A549 (cell line): ENCODE data around the gene GNAS-AS1. TPM values are rescaled to one million over a fixed set of nuclear protein-coding genes. Genes with fewer than 3 reads are reported as not detected.

Experiments used
- ATAC-seq, 2 experiments: fragments of 200-7000 bp in 1 of 2; fragments of >200 bp in 1 of 2; cut with Nextera tagmentation in 1 of 2; cut with Tn5 transposase in 1 of 2; 3 replicates each; pipeline versions ENCODE4 v1.8.0 to v1.9.1; 2018 to 2020; ENCODE audit warnings: mild to moderate bottlenecking in 1 of 2, moderate library complexity in 1 of 2
- CTCF ChIA-PET: fragments of 300-600 bp; sonication (Branson Sonifier 250); formaldehyde crosslinking; extraction: SDS; loops from one replicate; lab custom pipeline; 2021; ENCODE audit warnings: antibody characterized with exemption, inconsistent platforms; lab: Yijun Ruan, JAX
- POLR2A ChIA-PET: fragments of 350-600 bp; formaldehyde crosslinking; extraction: SDS; loops from one replicate; lab custom pipeline; 2021; ENCODE audit warnings: antibody characterized with exemption, inconsistent platforms; lab: Yijun Ruan, JAX
- DNase-seq, 2 experiments: peaks; one replicate each; pipeline versions ENCODE4 v3.0.0 to v3.0.0-alpha.2; 2011 to 2016; ENCODE audit warnings: low read depth in 1 of 2, low spot score in 1 of 2
- FAIRE-seq: peaks from 2 replicates; lab custom pipeline; 2011; peaks lifted over from hg19 to GRCh38; lab: Jason Lieb, UNC
- H3K27ac ChIP-seq, 2 experiments: fragments of >200 bp; sonication (Bioruptor Twin); formaldehyde crosslinking; 3 replicates each; pipeline ENCODE4 v1.5.1; 2016 to 2017
- H3K4me1 ChIP-seq: fragments of >200 bp; sonication (Bioruptor Twin); formaldehyde crosslinking; 3 replicates; pipeline ENCODE4 v1.6.1; 2016
- H3K4me2 ChIP-seq: fragments of >200 bp; sonication (Bioruptor Twin); formaldehyde crosslinking; 3 replicates; pipeline ENCODE4 v1.6.1; 2016
- H3K4me3 ChIP-seq: fragments of >200 bp; sonication (Bioruptor Twin); formaldehyde crosslinking; 3 replicates; pipeline ENCODE4 v1.5.1; 2016
- H3K9me3 ChIP-seq: fragments of >200 bp; sonication (Bioruptor Twin); formaldehyde crosslinking; 3 replicates; pipeline ENCODE4 v1.6.1; 2016
- CBX2 ChIP-seq: fragments of 200-600 bp; sonication (generic); IDR thresholded peaks from 2 replicates; pipeline ENCODE4 v1.6.1; 2016; ENCODE audit warnings: low read depth, mild to moderate bottlenecking, borderline replicate concordance
- CTCF ChIP-seq: fragments of >200 bp; sonication (Bioruptor Twin); formaldehyde crosslinking; IDR thresholded peaks from 3 replicates; pipeline ENCODE4 v1.5.1; 2016
- FOSB ChIP-seq: fragments of 250-450 bp; sonication (Bioruptor Pico); IDR thresholded peaks from 2 replicates; pipeline ENCODE4 v1.5.0; 2020; ENCODE audit warnings: mild to moderate bottlenecking, moderate library complexity
- GATA3 ChIP-seq: IDR thresholded peaks from 2 replicates; pipeline ENCODE4 v1.6.1; 2012; ENCODE audit warnings: borderline replicate concordance
- HOXA7 ChIP-seq: fragments of 250-450 bp; sonication (Bioruptor Pico); IDR thresholded peaks from 2 replicates; pipeline ENCODE4 v1.5.0; 2020; ENCODE audit warnings: mild to moderate bottlenecking, moderate library complexity
- HOXB13 ChIP-seq: fragments of 250-450 bp; sonication (Bioruptor Pico); IDR thresholded peaks from 2 replicates; pipeline ENCODE4 v1.5.0; 2020; ENCODE audit warnings: low read depth, mild to moderate bottlenecking, moderate library complexity
- KDM1A ChIP-seq: fragments of 200-600 bp; sonication (generic); IDR thresholded peaks from 2 replicates; pipeline ENCODE4 v1.6.1; 2016; ENCODE audit warnings: low read depth, mild to moderate bottlenecking
- MAFK ChIP-seq: fragments of 450-650 bp; IDR thresholded peaks from 2 replicates; pipeline ENCODE4 v1.6.1; 2014; ENCODE audit not compliant: partially characterized antibody
- MAZ ChIP-seq: fragments of 150-350 bp; IDR thresholded peaks from 2 replicates; pipeline ENCODE4 v1.6.1; 2014; ENCODE audit warnings: antibody characterized with exemption, low read depth, low read length, borderline replicate concordance
- NFE2L2 ChIP-seq: fragments of 150-350 bp; conservative IDR thresholded peaks from 2 replicates; pipeline ENCODE4 v1.6.1; 2014; ENCODE audit warnings: low read length
- NPAS2 ChIP-seq: fragments of 250-450 bp; sonication (Bioruptor Pico); IDR thresholded peaks from 2 replicates; pipeline ENCODE4 v1.8.0; 2022; ENCODE audit warnings: mild to moderate bottlenecking, moderate library complexity, borderline replicate concordance
- PHF8 ChIP-seq: fragments of 200-600 bp; sonication (generic); IDR thresholded peaks from 2 replicates; pipeline ENCODE4 v1.6.1; 2016; ENCODE audit warnings: low read depth, mild to moderate bottlenecking, antibody characterized with exemption, moderate library complexity, borderline replicate concordance
- POLR2AphosphoS2 ChIP-seq: conservative IDR thresholded peaks from 2 replicates; pipeline ENCODE4 v1.6.1; 2012; ENCODE audit warnings: low read length, improper control_type of control experiment, inconsistent platforms
- RAD21 ChIP-seq, 2 experiments: fragments of >200 bp in 1 of 2; sonication (Bioruptor Twin) in 1 of 2; formaldehyde crosslinking in 1 of 2; IDR thresholded peaks in 1 of 2; conservative IDR thresholded peaks in 1 of 2; 2 replicates in 1 of 2; 3 replicates in 1 of 2; pipeline ENCODE4 v1.6.1; 2012 to 2018; ENCODE audit warnings: inconsistent platforms in 1 of 2
- RARB ChIP-seq: fragments of 250-450 bp; sonication (Bioruptor Pico); IDR thresholded peaks from 2 replicates; pipeline ENCODE4 v1.8.0; 2021; ENCODE audit warnings: mild to moderate bottlenecking, moderate library complexity
- SMC3 ChIP-seq: fragments of >200 bp; sonication (Bioruptor Twin); formaldehyde crosslinking; IDR thresholded peaks from 3 replicates; pipeline ENCODE4 v1.6.1; 2018; ENCODE audit warnings: inconsistent platforms
- TFCP2L1 ChIP-seq: fragments of 250-450 bp; sonication (Bioruptor Pico); IDR thresholded peaks from 2 replicates; pipeline ENCODE4 v1.5.0; 2021; ENCODE audit warnings: mild to moderate bottlenecking
- ZFP36 ChIP-seq: fragments of 450-650 bp; IDR thresholded peaks from 2 replicates; pipeline ENCODE4 v1.6.1; 2014; ENCODE audit warnings: borderline replicate concordance; ENCODE audit not compliant: partially characterized antibody
- WGBS: methylation state at CpG from one replicate; pipeline ENCODE4 v1.1.6; 2017; ENCODE audit errors: missing lambda C conversion rate; 5-methylcytosine and 5-hydroxymethylcytosine counted together
- polyA plus RNA-seq, 4 experiments: library from polyadenylated mRNA; depleted of rRNA in 3 of 4; stranded (reverse); fragments of >200 nt; fragmentation: RNase III in 1 of 4; extraction: RNeasy Plus Mini Kit Qiagen cat#74134 plus additional on column Dnase treatment in 1 of 4; gene quantifications; 2 replicates in 3 of 4; 3 replicates in 1 of 4; pipeline ENCODE4 v1.2.3, GENCODE V29; 2011 to 2017
- TF ChIP-seq, protein P1 (sequence below): fragments of 250-450 bp; sonication (Bioruptor Pico); IDR thresholded peaks from 2 replicates; pipeline ENCODE4 v1.5.0; 2021; ENCODE audit warnings: mild to moderate bottlenecking, moderate library complexity, borderline replicate concordance
- TF ChIP-seq, protein P2 (sequence below): IDR thresholded peaks from 2 replicates; pipeline ENCODE4 v1.6.1; 2012
- TF ChIP-seq, protein P3 (sequence below): IDR thresholded peaks from 2 replicates; pipeline ENCODE4 v1.6.1; 2012
- TF ChIP-seq, protein P4 (sequence below): fragments of >200 bp; sonication (Bioruptor Twin); formaldehyde crosslinking; IDR thresholded peaks from 3 replicates; pipeline ENCODE4 v1.6.1; 2016
- TF ChIP-seq, protein P5 (sequence below): fragments of 250-450 bp; sonication (Bioruptor Pico); IDR thresholded peaks from 2 replicates; pipeline ENCODE4 v1.5.0; 2020; ENCODE audit warnings: low read depth, mild to moderate bottlenecking, moderate library complexity
- TF ChIP-seq, protein P6 (sequence below): fragments of >200 bp; sonication (Bioruptor Twin); formaldehyde crosslinking; IDR thresholded peaks from 2 replicates; pipeline ENCODE4 v1.6.1; 2016

Gene GNAS-AS1
- polyA plus RNA-seq, 2 of the 4 experiments (the other 2 are of a cell fraction) = not detected

GRCh38 chr20:58865843-58866242 lies 15.1 kb upstream of the GNAS-AS1 start:
- POLR2A ChIA-PET = no interaction called here
- Histone ChIP-seq H3K4me2 (no peak overlapping the region), H3K4me1 (no peaks in the 10 kb centered on the region), H3K4me3 (no peak overlapping the region), H3K27ac (no peak overlapping the region), H3K9me3 (no peaks in the 10 kb centered on the region)
- CTCF ChIA-PET = interaction anchor here (0.7 to 5.6 kb wide), 9 partner anchors 256 to 630 kb away, joined by 3 to 40 read pairs (median 3); no protein-coding TSS in a partner anchor
- no peak for FAIRE-seq
- DNase-seq = no peak
- TF ChIP-seq, protein P1, sequence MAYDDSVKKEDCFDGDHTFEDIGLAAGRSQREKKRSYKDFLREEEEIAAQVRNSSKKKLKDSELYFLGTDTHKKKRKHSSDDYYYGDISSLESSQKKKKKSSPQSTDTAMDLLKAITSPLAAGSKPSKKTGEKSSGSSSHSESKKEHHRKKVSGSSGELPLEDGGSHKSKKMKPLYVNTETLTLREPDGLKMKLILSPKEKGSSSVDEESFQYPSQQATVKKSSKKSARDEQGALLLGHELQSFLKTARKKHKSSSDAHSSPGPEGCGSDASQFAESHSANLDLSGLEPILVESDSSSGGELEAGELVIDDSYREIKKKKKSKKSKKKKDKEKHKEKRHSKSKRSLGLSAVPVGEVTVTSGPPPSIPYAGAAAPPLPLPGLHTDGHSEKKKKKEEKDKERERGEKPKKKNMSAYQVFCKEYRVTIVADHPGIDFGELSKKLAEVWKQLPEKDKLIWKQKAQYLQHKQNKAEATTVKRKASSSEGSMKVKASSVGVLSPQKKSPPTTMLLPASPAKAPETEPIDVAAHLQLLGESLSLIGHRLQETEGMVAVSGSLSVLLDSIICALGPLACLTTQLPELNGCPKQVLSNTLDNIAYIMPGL (CRISPR knock-in tag) = no peak
- TF ChIP-seq FOSB (CRISPR knock-in tag) (no peak), NFE2L2 (no peak), GATA3 (no peak), PHF8 (no peak)
- WGBS = 26% methylated on average over 2 of the region's 2 CpGs
- ATAC-seq = no peak

DNA sequence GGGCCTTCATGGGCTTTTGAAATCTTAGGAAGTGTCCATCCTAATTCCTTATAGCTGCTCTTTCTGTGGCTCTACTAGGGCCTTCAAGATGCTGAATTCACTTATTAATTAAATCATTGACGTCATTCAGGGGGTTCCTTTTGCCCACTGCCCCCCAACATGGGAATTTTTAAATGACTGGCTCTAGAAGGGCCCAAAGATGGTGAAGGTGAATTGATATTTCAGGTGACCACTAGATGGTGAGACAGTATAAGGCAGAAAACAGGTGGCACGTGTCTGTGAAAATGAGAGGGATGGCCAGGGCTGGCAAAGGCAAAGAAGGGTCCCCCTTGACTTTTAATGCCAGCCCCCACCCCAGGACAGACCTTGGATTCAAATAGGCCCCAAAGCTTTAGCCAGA lies 13.6 kb upstream of the GNAS-AS1 start:
- Histone ChIP-seq H3K9me3 (no peaks in the 10 kb centered on the region), H3K4me1 (no peaks in the 10 kb centered on the region), H3K4me2 (no peak overlapping the region), H3K4me3 (no peak overlapping the region), H3K27ac (no peak overlapping the region)
- ATAC-seq (peak; percentile 57 to 77; a peak in 3 of 6 replicates), FAIRE-seq (no peak), DNase-seq (no peak)
- WGBS = 7% methylated on average over 2 of the region's 2 CpGs
- TF ChIP-seq, protein P2, sequence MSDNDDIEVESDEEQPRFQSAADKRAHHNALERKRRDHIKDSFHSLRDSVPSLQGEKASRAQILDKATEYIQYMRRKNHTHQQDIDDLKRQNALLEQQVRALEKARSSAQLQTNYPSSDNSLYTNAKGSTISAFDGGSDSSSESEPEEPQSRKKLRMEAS = 0 out of 2 replicates have a peak, but pooled peaks have one; percentile 34
- TF ChIP-seq SMC3 (peak; percentile 26; the same call in 1 of the 3 replicates), HOXA7 (no peak), CBX2 (no peak), RAD21 (conservative IDR thresholded peaks at IDR 0.05 in 1 of 2, IDR thresholded peaks at IDR 0.05 in 1 of 2) (peak; percentile 59 to 63), CTCF (peak; percentile 40)
- ChIA-PET POLR2A (no interaction called here), CTCF (interaction anchor here (0.6 to 5.6 kb wide), 22 partner anchors 12 to 639 kb away, joined by 3 to 40 read pairs (median 4); partner anchors contain the start of gene GNAS)

- Histone ChIP-seq H3K4me1 (no peaks in the 10 kb centered on the region), H3K27ac (no peak overlapping the region), H3K4me2 (no peak overlapping the region), H3K4me3 (no peak overlapping the region), H3K9me3 (no peaks in the 10 kb centered on the region)
- CTCF ChIA-PET = interaction anchor here (0.8 to 5.6 kb wide), 14 partner anchors 11 to 633 kb away, joined by 3 to 40 read pairs (median 6); partner anchors contain the start of gene GNAS
- FAIRE-seq (no peak), ATAC-seq (no peak), DNase-seq (no peak)
- WGBS = 28% methylated on average over 7 of the region's 7 CpGs
- POLR2A ChIA-PET = interaction anchor here (1.7 kb wide), 1 partner anchor 169 kb away, joined by 5 read pairs; the partner anchor contains the start of gene ATP5F1E
- TF ChIP-seq ZFP36 (no peak), HOXB13 (CRISPR knock-in tag) (no peak), RARB (no peak), CBX2 (no peak), POLR2AphosphoS2 (no peak), TFCP2L1 (CRISPR knock-in tag) (no peak), MAFK (no peak), NPAS2 (CRISPR knock-in tag) (no peak), MAZ (no peak), KDM1A (no peak)
- TF ChIP-seq, protein P3, sequence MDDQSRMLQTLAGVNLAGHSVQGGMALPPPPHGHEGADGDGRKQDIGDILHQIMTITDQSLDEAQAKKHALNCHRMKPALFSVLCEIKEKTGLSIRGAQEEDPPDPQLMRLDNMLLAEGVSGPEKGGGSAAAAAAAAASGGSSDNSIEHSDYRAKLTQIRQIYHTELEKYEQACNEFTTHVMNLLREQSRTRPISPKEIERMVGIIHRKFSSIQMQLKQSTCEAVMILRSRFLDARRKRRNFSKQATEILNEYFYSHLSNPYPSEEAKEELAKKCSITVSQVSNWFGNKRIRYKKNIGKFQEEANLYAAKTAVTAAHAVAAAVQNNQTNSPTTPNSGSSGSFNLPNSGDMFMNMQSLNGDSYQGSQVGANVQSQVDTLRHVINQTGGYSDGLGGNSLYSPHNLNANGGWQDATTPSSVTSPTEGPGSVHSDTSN = no peak
- TF ChIP-seq, protein P4, sequence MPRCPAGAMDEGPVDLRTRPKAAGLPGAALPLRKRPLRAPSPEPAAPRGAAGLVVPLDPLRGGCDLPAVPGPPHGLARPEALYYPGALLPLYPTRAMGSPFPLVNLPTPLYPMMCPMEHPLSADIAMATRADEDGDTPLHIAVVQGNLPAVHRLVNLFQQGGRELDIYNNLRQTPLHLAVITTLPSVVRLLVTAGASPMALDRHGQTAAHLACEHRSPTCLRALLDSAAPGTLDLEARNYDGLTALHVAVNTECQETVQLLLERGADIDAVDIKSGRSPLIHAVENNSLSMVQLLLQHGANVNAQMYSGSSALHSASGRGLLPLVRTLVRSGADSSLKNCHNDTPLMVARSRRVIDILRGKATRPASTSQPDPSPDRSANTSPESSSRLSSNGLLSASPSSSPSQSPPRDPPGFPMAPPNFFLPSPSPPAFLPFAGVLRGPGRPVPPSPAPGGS = no peak
- TF ChIP-seq, protein P5, sequence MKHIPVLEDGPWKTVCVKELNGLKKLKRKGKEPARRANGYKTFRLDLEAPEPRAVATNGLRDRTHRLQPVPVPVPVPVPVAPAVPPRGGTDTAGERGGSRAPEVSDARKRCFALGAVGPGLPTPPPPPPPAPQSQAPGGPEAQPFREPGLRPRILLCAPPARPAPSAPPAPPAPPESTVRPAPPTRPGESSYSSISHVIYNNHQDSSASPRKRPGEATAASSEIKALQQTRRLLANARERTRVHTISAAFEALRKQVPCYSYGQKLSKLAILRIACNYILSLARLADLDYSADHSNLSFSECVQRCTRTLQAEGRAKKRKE (CRISPR knock-in tag) = no peak
- TF ChIP-seq, protein P6, sequence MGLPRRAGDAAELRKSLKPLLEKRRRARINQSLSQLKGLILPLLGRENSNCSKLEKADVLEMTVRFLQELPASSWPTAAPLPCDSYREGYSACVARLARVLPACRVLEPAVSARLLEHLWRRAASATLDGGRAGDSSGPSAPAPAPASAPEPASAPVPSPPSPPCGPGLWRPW = no peak
Measured at GRCh38 chr20:58863044-58863790, 12.5 kb upstream of the GNAS-AS1 start.
